BE2C (cell line): ENCODE measurements around the gene DNMT3A.

Experiments
- DNase-seq: peaks from one replicate; pipeline ENCODE4 v3.0.0-alpha.2; 2020
- H3K27me3 ChIP-seq: fragments of 250-450 bp; sonication (Bioruptor Pico); 2 replicates; pipeline ENCODE4 v1.5.1; 2020; ENCODE audit warnings: mild to moderate bottlenecking
- H3K36me3 ChIP-seq: fragments of 250-450 bp; sonication (Bioruptor Pico); 2 replicates; pipeline ENCODE4 v1.5.1; 2020; ENCODE audit warnings: mild to moderate bottlenecking
- H3K4me1 ChIP-seq: fragments of 250-450 bp; sonication (Bioruptor Pico); 2 replicates; pipeline ENCODE4 v1.5.1; 2020
- H3K4me3 ChIP-seq: 2 replicates; pipeline ENCODE4 v1.5.1; 2011; ENCODE audit warnings: low read depth, low read length
- H3K9me3 ChIP-seq: fragments of 250-450 bp; sonication (Bioruptor Pico); 2 replicates; pipeline ENCODE4 v1.5.1; 2020
- CTCF ChIP-seq: IDR thresholded peaks from 2 replicates; pipeline ENCODE4 v1.5.1; 2012; ENCODE audit warnings: mild to moderate bottlenecking, low read depth, low read length

The DNMT3A gene

DNA sequence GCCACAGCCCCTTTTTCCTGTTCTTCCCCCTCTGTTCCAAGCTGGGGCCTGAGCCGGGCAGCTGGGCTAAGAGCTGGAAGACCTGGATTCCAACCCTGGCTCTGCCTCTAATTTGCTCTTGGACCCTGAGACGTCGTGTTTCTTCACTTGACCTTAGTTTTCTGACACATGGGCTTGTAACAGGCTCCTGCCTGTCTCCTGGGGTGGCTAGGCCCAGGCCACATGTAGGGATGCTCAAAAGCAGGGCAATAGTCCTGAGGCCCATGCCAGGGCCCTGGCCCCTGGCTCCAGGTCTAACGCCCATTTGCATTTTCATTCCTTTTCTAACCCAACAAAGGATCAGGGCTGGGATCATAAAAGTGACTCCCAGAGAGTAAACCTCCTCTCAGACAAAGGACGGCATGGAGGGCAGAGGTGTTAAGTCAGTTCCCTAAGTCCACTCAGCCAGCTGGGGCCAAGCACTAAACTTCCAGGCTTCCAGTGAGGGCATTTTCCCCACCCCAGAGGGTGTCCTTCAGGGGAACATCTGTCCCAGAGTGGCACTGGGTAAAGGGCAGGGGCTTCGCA, 16.6 kb upstream of the DNMT3A start:
- no peak for TF ChIP-seq CTCF
- DNase-seq, result no peak
- Histone ChIP-seq H3K36me3 (no peaks in the 10 kb centered on the region), H3K4me1 (no peaks in the 10 kb centered on the region), H3K4me3 (no peak overlapping the region), H3K27me3 (no peaks in the 10 kb centered on the region), H3K9me3 (no peaks in the 10 kb centered on the region)

DNA sequence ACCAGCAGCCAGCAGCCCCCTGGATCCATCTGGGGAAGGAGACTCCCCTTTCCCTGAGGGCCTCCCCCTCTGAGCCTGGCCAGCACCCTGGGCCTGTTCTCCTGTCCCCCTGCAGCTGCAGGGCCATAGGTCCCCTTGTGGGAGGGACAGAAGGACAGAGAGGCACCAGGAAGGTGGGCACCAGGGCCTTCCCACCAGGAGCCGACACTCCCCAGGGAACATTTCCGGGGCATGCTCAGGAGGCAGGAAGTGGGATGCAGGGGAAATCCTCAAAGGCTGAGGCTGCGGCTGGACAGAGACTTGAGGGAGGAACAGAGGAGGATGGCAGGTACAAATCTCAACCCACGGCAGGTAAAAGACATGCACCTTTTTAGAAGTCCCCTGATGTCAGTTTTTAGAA, 14.4 kb upstream of the DNMT3A start:
- H3K36me3 ChIP-seq, result no peaks in the 10 kb centered on the region
- DNase-seq, result no peak
- no peak for TF ChIP-seq CTCF

DNA sequence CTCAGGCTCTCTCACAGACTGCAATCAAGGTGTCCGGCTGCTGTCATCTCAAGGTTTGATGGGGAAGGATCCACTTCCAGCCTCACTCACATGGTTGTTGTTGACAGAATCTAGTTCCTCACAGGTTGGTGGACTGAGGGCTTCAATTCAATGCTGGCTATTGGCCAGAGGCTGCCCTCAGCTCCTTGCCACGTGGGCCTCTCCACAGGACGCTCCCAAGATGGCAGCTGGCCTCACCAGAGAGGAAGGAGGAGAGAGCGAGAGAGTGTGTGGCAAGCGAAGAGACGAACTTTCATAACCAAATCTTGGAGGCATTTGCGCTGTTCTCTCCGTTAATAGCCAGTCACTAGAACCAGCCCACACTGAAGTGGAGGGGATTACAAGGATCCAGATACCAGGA, 13.5 kb upstream of the DNMT3A start:
- Histone ChIP-seq H3K9me3 (no peaks in the 10 kb centered on the region), H3K27me3 (no peaks in the 10 kb centered on the region), H3K36me3 (no peaks in the 10 kb centered on the region), H3K4me1 (no peaks in the 10 kb centered on the region), H3K4me3 (no peak overlapping the region)
- no peak for TF ChIP-seq CTCF
- DNase-seq, result no peak

More for the DNA sequence above, 14.4 kb upstream of the DNMT3A start:
- Histone ChIP-seq H3K27me3 (no peaks in the 10 kb centered on the region), H3K4me1 (no peaks in the 10 kb centered on the region), H3K4me3 (no peak overlapping the region), H3K9me3 (no peaks in the 10 kb centered on the region)

- DNase-seq, result no peak
- Histone ChIP-seq H3K9me3 (no peaks in the 10 kb centered on the region), H3K4me3 (no peak overlapping the region), H3K4me1 (no peaks in the 10 kb centered on the region), H3K36me3 (no peaks in the 10 kb centered on the region), H3K27me3 (no peaks in the 10 kb centered on the region)
- no peak for TF ChIP-seq CTCF
Measured at GRCh38 chr2:25354116-25354515, 12.4 kb upstream of the DNMT3A start.

- Histone ChIP-seq H3K27me3 (no peaks in the 10 kb centered on the region), H3K36me3 (no peaks in the 10 kb centered on the region), H3K4me3 (no peak overlapping the region), H3K4me1 (no peaks in the 10 kb centered on the region), H3K9me3 (no peaks in the 10 kb centered on the region)
- DNase-seq, result no peak
- TF ChIP-seq CTCF, result no peak
Measured at GRCh38 chr2:25349397-25349796, 7.7 kb upstream of the DNMT3A start.

DNA sequence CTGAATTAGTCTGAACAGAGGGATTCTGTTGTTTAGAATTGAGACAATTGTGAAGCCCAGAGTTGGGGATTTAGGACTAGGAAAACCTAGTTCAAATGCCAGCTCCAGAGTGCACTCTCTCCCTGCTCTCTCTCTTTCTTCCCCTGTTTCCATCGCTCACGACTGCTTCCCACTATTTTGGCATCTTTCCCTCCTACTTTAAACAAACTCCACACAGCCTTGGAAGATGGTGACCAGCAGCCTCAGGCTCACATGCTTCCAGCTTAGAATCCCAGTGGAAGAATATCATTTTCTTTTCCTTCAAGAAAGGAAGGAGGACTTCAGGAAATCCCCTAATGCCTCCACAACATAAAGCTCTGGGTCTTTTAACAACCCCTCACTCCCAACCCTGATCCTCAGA, 6.1 kb upstream of the DNMT3A start:
- TF ChIP-seq CTCF, result no peak
- no peaks in the 10 kb centered on the region for H3K27me3 ChIP-seq
- H3K36me3 ChIP-seq, result no peaks in the 10 kb centered on the region
- no peaks in the 10 kb centered on the region for H3K9me3 ChIP-seq
- H3K4me1 ChIP-seq, result no peaks in the 10 kb centered on the region
- no peak overlapping the region for H3K4me3 ChIP-seq
- no peak for DNase-seq
